NCI-H748 (cell line): ENCODE measurements around the gene HEXD.
A peak's percentile ranks its signal among the peaks of the same experiment; 100 is the strongest.

Experiments used
- DNase-seq: peaks from one replicate; lab custom pipeline; 2025; ENCODE audit not compliant: unreplicated experiment; lab: John Stamatoyannopoulos, UW

The HEXD gene

GRCh38 chr17:82414548-82415281 is 3.4 kb upstream of the HEXD start:
- peak; percentile 63 for DNase-seq

GRCh38 chr17:82415336-82415735 is 2.8 kb upstream of the HEXD start:
- DNase-seq, result no peak

DNA sequence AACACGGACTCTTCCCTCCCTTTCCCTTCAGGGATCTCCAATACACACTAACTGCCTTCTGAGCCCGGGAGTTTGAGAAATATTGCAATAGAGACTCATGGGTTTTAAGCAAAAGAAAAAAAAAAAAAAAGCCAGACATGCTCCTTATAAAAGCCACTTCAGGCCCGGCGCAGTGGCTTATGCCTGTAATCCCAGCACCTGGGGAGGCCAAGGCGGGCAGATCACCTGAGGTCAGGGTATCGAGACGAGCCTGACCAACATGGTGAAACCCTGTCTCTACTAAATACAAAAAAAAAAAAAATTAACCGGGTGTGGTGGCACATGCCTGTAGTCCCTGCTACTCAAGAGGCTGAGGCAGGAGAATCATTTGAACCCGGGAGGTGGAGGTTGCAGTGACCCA is 2.4 kb upstream of the HEXD start:
- DNase-seq, result no peak

DNA sequence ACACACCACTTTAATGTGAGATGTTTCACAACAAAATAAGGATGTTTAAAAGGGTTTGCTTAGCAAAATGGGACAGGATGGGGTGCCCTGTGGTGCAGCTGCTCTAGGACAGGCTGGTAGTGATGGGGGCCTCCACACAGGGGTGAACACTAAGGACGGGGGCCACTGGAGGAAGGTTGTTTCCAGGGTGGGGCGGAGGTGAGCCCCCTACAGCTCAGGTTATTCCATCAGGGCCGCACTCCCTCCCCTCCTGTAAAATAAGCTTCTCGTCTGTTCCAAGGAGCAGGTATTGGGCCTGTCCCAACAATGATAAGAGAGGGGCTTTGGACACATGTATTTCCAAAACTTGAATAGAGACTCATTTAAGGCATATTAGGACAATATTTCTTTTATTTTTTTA is 1.9 kb upstream of the HEXD start:
- DNase-seq, result no peak

- peak; percentile 14 for DNase-seq
Measured at GRCh38 chr17:82416771-82417170, 1.4 kb upstream of the HEXD start.

DNA sequence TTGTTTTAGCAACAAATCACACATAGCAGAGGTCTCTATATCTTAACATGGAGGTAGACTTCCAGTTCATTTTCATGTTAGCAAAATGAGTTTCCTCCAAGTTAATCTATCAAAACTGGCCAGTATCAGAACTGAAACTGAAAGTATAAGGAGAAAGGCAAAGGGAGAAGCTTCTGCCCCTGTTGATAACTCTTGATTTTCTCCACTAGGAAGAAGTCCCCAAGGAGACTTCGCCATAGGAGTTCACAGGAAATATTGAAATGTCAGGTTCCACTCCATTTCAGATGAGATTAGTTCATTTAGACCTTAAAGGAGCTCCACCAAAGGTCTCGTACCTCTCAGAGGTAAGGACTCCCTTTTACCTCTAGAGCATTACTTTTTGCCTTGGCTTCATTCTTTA is 1.4 kb downstream of the HEXD start:
- DNase-seq, result no peak

DNA sequence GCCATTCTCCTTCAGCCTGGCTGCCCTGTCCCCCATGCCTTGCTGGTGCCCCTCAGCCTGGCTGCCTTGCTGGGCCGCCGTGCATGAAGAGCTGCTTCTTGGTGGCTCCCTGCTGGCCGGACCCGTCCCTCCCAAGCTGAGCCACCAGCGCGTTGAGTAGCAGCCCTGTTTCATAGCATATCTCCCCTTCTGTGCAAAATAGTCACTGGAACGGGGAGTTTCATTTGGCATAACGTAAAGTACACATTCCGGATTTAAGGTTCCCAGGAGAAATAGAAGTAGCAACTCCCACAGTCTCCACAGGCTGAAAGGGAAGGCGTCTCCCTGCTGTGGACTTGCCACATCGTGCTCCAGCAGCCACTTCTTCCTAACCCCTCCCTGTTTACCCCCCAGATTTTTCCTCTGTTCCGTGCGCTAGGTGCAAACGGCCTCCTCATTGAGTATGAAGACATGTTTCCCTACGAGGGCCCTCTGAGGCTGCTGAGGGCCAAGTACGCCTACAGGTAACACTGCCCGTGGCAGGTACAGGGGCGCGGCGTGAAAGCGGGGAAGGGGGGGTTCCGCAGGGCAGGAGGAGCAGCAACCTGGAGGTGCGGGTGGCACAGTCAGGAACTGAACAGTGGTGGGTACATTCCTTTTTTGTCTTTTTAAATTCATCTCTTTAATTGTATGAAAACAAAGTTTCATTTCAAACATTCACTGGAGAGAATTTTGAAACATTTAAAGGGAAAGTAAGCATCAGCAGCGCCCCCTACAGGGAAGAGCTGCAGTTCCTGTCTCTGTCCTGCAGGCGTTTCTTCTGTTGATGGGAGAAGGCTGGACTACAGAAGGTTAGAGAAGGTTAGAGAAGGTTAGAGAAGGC is 6.1 kb downstream of the HEXD start:
- DNase-seq, result peak; percentile 66

- no peak for DNase-seq
Measured at GRCh38 chr17:82424863-82425159, 6.7 kb downstream of the HEXD start.

GRCh38 chr17:82428546-82428945 is 10.4 kb downstream of the HEXD start:
- DNase-seq, result no peak

DNA sequence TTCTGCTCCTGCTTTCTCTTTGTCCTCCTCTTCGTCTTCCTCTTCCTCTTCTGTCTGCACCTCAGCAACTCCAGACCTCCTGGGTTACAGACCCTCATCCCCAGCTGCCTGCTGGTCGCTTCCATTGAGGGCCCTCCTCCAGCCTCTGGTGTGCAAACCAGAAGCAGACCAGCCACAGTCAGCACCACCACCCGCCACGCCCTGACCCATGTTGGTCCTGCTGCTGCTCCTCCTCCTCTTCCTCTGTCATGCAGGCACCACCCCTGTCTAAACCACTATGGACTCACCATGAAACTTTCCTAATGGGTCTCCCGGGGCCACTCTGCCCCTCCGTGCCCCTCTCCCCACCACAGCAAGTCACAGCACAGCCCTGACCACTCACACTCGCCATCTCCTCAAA is 11.7 kb downstream of the HEXD start:
- DNase-seq, result no peak

GRCh38 chr17:82432017-82432416 is 13.9 kb downstream of the HEXD start:
- DNase-seq, result no peak

- no peak for DNase-seq
Measured at GRCh38 chr17:82433560-82434215, 15.5 kb downstream of the HEXD start.

DNA sequence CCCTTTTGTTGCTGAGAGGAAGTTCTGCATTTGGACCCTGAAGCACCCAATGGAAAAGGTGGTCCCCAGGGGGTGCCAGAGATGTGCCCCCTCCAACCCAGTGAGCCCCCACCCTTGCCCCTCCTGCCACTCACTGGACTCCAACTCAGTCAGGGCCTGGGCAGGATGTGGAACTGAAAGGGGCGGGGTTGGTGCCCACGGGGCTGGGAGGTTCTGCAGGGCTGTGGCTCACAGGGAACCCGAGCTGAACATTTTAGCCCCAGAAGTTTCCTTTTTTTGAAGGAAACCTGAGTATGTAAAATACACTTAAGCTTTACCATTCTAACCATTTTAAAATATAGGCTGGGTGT is 16.0 kb downstream of the HEXD start:
- no peak for DNase-seq

GRCh38 chr17:82435103-82435502 is 17.0 kb downstream of the HEXD start:
- DNase-seq, result no peak

DNA sequence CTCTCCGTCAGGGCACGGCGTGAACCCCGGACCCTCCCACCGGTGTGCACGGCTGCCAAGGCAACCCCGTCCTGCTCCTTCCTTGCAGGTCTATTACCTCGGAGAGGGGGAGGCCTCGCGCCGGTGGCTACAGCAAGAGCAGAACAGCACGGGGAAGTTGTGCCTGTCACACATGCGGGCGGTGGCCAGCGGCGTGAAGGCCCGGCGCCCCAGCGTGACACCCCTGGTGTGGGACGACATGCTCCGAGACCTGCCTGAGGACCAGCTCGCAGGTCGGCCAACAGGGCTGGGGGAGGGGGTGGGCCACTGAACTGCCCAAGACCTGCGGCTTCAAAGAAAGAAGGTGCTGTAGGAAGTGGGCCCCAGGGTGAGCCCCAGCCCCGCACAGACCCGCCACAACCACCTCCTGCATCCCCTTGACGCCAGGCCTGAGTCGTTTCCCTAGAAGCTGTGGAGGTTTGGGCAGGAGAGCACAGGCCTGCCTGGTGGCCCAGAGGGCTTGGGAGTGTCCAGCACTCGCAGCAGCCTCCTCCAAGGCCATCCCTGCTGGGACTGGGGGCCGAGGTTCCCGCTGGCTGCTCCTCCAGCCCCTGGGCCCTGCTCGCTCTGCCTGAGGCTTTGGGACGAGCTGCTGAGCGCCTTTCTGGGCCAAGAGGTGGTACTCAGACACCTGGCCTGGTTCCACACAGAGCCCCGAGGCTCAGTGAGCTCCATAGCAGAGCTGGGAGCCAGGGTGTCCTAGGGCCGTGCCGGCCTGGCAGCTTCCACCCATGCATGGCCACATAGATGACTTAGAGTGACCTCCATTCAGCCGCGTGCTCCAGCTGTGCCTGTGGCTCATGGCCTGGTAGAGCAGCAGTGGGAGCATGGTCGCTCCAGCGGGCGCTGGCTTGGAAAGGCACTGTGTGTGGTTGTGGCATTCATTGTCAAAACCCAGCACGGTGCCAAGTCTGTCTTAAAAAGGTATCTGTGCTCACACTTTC is 17.7 kb downstream of the HEXD start:
- no peak for DNase-seq

- DNase-seq, result no peak
Measured at GRCh38 chr17:82436601-82437324, 18.6 kb downstream of the HEXD start.

DNA sequence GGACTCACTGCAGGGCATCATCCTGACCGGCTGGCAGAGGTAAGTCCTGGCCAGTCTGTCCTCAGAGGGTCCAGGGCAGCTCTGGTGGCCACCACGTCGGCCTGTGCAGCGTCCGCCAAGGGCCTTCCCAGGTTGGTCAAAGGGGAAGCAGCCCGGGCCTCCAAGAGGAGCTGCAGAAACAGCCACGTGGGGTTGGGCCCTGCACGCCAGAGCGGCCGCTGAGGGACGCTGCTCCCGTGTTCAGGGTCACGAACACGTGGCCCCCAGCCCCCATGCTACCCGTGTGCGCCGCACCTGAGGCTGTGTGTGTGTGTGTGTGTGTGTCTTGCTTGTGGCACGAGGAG is 19.1 kb downstream of the HEXD start:
- no peak for DNase-seq

DNA sequence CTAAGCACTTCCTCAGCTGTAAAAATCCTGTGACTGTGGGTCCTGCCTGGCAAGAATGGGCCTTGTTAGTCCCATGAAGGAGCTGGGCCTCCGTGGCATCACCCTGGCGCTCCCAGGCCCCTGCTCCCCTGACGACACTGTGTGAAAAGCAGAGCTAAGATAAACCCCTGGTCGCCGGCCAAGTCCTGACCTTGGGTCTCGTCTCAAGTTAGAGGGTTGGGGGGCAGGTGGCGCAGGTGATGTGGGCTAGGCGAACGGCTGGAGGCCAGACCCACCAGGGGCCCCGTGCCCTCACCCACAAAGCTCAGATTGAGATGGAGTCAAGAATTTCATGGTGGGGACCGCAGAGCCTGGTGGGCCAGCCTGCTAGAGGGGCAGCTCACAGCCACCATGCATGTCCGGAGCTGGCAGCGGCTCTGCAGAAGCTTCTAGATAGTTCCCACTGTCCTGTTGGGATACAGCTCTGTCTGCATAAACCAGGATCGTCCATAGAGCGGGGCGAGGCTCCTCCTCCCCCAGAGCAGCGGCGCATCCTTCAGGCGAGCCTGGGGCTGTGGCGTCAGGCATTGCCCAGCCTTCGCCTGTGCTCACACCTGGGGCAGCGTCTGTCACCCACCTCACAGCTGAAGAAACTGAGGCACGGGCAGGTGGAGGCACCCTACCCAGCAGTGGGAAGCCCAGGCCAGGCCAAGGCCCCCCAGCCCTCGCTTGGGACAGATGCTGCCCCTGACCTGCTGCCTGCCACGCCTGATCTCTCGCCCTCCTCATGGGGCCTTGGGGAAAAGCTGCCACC is 20.4 kb downstream of the HEXD start:
- no peak for DNase-seq

DNA sequence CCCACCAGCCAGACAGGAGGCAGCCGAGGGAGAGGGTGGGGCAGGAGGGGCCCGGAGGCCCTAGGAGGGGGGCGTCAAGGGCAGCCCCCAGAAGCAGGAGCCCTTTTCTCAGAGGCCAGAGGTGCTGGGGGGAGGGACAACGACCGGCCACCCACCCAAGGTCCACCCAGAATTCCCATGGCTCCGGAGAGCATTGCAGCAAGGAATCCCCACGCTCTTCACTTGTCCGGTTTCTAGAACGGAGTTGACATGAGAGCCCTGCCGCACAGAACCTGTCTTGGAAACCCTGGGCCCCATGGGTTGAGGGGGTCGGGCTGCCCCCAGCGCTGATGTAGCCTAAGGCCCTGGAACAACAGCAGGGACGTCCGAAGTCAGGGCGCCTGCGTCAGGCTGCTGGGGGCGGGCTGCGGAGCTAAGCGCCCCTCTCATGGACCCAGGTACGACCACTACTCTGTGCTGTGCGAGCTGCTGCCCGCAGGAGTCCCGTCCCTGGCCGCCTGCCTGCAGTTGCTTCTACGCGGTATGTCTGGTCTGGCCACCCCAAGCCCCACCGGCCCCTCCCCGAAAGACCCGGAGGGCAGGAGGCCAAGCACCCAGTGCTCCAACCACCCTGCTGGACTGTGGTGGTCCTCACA is 21.2 kb downstream of the HEXD start:
- DNase-seq, result no peak
